HepG2 (cell line): Measurements from ENCODE around the gene COG8. TPM values are rescaled to one million over a fixed set of nuclear protein-coding genes. Genes with fewer than 3 reads are reported as not detected.

ENCODE experiments used
- ARNT2 ChIP-seq: sonication (generic); formaldehyde crosslinking; IDR thresholded peaks from 2 replicates; pipeline ENCODE4 v1.8.0; 2022; ENCODE audit warnings: mild to moderate bottlenecking, low read depth, missing genetic modification reagents, moderate library complexity
- CBX5 ChIP-seq: sonication (generic); formaldehyde crosslinking; IDR thresholded peaks from 2 replicates; pipeline ENCODE4 v1.4.0; 2020; ENCODE audit warnings: missing genetic modification reagents, borderline replicate concordance
- DPF2 ChIP-seq: sonication (generic); formaldehyde crosslinking; IDR thresholded peaks from 2 replicates; pipeline ENCODE4 v1.4.0; 2020; ENCODE audit warnings: mild to moderate bottlenecking, low read depth, missing genetic modification reagents, borderline replicate concordance
- HNF4A ChIP-seq: sonication (generic); formaldehyde crosslinking; IDR thresholded peaks from 2 replicates; pipeline ENCODE4 v1.4.0; 2020; ENCODE audit warnings: missing genetic modification reagents
- NFYC ChIP-seq: IDR thresholded peaks from 2 replicates; pipeline ENCODE4 v1.6.1; 2016; ENCODE audit warnings: missing genetic modification reagents, missing compliant biosample characterization
- SP5 ChIP-seq: IDR thresholded peaks from 2 replicates; pipeline ENCODE4 v1.6.1; 2016; ENCODE audit warnings: low read depth, borderline replicate concordance
- TCF12 ChIP-seq, 2 experiments: fragments of 450-650 bp in 1 of 2; sonication (generic) in 1 of 2; formaldehyde crosslinking in 1 of 2; IDR thresholded peaks; 2 replicates each; pipeline versions ENCODE4 v1.6.1 to v1.8.0; 2017 to 2022; ENCODE audit warnings: antibody characterized with exemption in 1 of 2, mild to moderate bottlenecking in 1 of 2, missing genetic modification reagents in 1 of 2, moderate library complexity in 1 of 2
- ZNF17 ChIP-seq: sonication (generic); formaldehyde crosslinking; IDR thresholded peaks from 2 replicates; pipeline ENCODE4 v1.5.0; 2020; ENCODE audit warnings: mild to moderate bottlenecking, missing genetic modification reagents
- ZNF224 ChIP-seq: sonication (generic); formaldehyde crosslinking; IDR thresholded peaks from 2 replicates; pipeline ENCODE4 v1.5.0; 2020; ENCODE audit warnings: mild to moderate bottlenecking, missing genetic modification reagents
- ZNF878 ChIP-seq: sonication (generic); formaldehyde crosslinking; IDR thresholded peaks from 2 replicates; pipeline ENCODE4 v1.8.1; 2023; ENCODE audit warnings: mild to moderate bottlenecking, missing genetic modification reagents, moderate library complexity
- polyA plus RNA-seq, 8 experiments: library from polyadenylated mRNA; depleted of rRNA in 3 of 8; stranded (reverse) in 7 of 8; unstranded in 1 of 8; fragments of >200 nt; fragmentation: Illumina TruSeq in 4 of 8; extraction: Trizol in 4 of 8; gene quantifications; 2 replicates each; pipeline versions ENCODE4 v1.2.1 to v1.2.3, GENCODE V29; 2011 to 2016; ENCODE audit warnings: low read depth in 4 of 8, missing spikeins in 1 of 8, mixed read lengths in 1 of 8; ENCODE audit not compliant: insufficient read depth in 1 of 8
- total RNA-seq, 5 experiments: library from RNA; depleted of rRNA; stranded (reverse); fragments of >200 nt; fragmentation: Illumina TruSeq; extraction: Trizol; gene quantifications; 2 replicates each; pipeline ENCODE4 v1.2.3, GENCODE V29; 2016; ENCODE audit warnings: low read depth in 1 of 5
- TF ChIP-seq, protein P1 (sequence below): sonication (generic); formaldehyde crosslinking; IDR thresholded peaks from 2 replicates; pipeline ENCODE4 v1.5.1; 2020; ENCODE audit warnings: mild to moderate bottlenecking, missing genetic modification reagents
- TF ChIP-seq, protein P2 (sequence below): conservative IDR thresholded peaks from 2 replicates; pipeline ENCODE4 v1.6.1; 2018; ENCODE audit warnings: missing genetic modification reagents
- TF ChIP-seq, protein P3 (sequence below): sonication (generic); formaldehyde crosslinking; IDR thresholded peaks from 2 replicates; pipeline ENCODE4 v1.4.0; 2020; ENCODE audit warnings: mild to moderate bottlenecking, missing genetic modification reagents
- TF ChIP-seq, protein P4 (sequence below): sonication (generic); formaldehyde crosslinking; IDR thresholded peaks from 2 replicates; pipeline ENCODE4 v1.8.0; 2022; ENCODE audit warnings: missing genetic modification reagents, mild to moderate bottlenecking, borderline replicate concordance
- TF ChIP-seq, protein P5 (sequence below), 2 experiments: sonication (generic) in 1 of 2; formaldehyde crosslinking in 1 of 2; IDR thresholded peaks; 2 replicates each; pipeline versions ENCODE4 v1.4.0 to v1.6.1; 2018 to 2020; ENCODE audit warnings: missing genetic modification reagents in 2 of 2, borderline replicate concordance in 1 of 2, low read depth in 1 of 2, mild to moderate bottlenecking in 1 of 2, missing biosample characterization in 1 of 2

COG8 gene
- total and polyA plus RNA-seq, 2 of the 13 experiments (the other 11 are each of a cell fraction or from before 2014, with no cell fraction given): 45.5 to 52.1 TPM

DNA sequence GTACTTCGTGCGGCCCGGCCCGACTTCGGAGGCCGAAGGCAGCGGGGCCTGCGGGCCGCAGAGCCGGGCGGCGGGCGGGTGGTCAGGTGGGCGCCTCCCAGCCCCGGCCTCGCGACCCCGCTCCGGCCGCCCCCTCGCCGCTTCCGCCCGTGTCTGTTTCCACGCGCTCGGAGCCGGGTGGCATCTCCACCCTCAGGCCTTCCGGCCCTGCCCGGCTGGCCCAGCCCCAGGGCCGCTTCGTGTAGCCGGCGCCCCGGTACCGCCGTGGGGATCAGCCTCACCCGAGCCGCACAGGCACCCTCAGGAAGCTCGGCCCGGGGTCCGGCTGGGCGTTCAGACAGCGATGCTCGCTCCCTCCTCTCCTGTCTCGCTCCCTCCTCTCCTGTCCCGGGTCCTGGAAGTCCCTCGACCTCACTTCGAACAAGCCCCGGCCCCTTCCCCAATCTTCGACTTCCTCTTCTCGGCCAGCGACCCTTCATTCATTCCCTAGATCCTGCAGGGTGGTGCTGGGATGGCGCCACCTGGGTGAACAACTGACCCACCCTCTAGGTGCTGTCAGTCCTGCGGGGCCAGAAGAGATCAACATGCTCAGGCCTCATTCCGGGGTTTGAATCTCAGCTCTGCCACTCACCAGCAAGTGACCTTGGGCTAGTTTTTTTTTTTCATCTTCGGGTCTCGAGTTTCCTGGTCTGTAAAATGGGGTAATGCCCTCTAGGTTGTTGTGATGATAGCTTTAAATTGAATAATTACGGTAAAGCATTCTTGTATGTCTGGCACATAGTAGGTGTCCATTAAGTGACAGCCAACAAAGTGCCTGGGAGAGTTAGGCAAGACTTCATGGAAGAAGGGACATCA is 27.6 kb downstream of the COG8 start (continued):
- TF ChIP-seq ZNF224 (peak; percentile 33; the same call in 1 of the 2 replicates), DPF2 (CRISPR knock-in tag) (0 out of 2 replicates have a peak, but pooled peaks have one; percentile 4), CBX5 (CRISPR knock-in tag) (peak; percentile 69; the same call in 1 of the 2 replicates), ARNT2 (CRISPR knock-in tag) (peak; percentile 13; the same call in 1 of the 2 replicates), SP5 (no peak), ZNF878 (CRISPR knock-in tag) (peak; percentile 17; the same call in 1 of the 2 replicates), HNF4A (CRISPR knock-in tag) (peak; percentile 36; the same call in 1 of the 2 replicates), TCF12 (IDR thresholded peaks at IDR 0.05) (no peak), TCF12 (CRISPR knock-in tag; IDR thresholded peaks at IDR 0.05) (0 out of 2 replicates have a peak, but pooled peaks have one; percentile 12), ZNF17 (CRISPR knock-in tag) (no peak), NFYC (CRISPR knock-in tag) (no peak)
- TF ChIP-seq, protein P1, sequence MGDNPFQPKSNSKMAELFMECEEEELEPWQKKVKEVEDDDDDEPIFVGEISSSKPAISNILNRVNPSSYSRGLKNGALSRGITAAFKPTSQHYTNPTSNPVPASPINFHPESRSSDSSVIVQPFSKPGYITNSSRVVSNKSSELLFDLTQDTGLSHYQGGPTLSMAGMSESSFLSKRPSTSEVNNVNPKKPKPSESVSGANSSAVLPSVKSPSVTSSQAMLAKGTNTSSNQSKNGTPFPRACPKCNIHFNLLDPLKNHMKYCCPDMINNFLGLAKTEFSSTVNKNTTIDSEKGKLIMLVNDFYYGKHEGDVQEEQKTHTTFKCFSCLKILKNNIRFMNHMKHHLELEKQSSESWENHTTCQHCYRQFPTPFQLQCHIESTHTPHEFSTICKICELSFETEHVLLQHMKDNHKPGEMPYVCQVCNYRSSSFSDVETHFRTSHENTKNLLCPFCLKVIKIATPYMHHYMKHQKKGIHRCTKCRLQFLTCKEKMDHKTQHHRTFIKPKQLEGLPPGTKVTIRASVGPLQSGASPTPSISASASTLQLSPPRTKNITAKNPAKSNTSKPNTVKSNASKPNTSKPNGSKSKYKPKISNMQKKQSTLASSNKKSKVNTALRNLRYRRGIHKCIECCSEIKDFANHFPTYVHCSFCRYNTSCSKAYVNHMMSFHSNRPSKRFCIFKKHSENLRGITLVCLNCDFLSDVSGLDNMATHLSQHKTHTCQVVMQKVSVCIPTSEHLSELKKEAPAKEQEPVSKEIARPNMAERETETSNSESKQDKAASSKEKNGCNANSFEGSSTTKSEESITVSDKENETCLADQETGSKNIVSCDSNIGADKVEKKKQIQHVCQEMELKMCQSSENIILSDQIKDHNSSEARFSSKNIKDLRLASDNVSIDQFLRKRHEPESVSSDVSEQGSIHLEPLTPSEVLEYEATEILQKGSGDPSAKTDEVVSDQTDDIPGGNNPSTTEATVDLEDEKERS: no peak
- TF ChIP-seq, protein P2, sequence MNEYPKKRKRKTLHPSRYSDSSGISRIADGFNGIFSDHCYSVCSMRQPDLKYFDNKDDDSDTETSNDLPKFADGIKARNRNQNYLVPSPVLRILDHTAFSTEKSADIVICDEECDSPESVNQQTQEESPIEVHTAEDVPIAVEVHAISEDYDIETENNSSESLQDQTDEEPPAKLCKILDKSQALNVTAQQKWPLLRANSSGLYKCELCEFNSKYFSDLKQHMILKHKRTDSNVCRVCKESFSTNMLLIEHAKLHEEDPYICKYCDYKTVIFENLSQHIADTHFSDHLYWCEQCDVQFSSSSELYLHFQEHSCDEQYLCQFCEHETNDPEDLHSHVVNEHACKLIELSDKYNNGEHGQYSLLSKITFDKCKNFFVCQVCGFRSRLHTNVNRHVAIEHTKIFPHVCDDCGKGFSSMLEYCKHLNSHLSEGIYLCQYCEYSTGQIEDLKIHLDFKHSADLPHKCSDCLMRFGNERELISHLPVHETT (CRISPR knock-in tag): no peak
- TF ChIP-seq, protein P3, sequence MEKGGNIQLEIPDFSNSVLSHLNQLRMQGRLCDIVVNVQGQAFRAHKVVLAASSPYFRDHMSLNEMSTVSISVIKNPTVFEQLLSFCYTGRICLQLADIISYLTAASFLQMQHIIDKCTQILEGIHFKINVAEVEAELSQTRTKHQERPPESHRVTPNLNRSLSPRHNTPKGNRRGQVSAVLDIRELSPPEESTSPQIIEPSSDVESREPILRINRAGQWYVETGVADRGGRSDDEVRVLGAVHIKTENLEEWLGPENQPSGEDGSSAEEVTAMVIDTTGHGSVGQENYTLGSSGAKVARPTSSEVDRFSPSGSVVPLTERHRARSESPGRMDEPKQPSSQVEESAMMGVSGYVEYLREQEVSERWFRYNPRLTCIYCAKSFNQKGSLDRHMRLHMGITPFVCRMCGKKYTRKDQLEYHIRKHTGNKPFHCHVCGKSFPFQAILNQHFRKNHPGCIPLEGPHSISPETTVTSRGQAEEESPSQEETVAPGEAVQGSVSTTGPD (CRISPR knock-in tag): no peak
- TF ChIP-seq, protein P4, sequence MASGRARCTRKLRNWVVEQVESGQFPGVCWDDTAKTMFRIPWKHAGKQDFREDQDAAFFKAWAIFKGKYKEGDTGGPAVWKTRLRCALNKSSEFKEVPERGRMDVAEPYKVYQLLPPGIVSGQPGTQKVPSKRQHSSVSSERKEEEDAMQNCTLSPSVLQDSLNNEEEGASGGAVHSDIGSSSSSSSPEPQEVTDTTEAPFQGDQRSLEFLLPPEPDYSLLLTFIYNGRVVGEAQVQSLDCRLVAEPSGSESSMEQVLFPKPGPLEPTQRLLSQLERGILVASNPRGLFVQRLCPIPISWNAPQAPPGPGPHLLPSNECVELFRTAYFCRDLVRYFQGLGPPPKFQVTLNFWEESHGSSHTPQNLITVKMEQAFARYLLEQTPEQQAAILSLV (CRISPR knock-in tag): no peak; the same call in 1 of the 2 replicates
- TF ChIP-seq, protein P5, sequence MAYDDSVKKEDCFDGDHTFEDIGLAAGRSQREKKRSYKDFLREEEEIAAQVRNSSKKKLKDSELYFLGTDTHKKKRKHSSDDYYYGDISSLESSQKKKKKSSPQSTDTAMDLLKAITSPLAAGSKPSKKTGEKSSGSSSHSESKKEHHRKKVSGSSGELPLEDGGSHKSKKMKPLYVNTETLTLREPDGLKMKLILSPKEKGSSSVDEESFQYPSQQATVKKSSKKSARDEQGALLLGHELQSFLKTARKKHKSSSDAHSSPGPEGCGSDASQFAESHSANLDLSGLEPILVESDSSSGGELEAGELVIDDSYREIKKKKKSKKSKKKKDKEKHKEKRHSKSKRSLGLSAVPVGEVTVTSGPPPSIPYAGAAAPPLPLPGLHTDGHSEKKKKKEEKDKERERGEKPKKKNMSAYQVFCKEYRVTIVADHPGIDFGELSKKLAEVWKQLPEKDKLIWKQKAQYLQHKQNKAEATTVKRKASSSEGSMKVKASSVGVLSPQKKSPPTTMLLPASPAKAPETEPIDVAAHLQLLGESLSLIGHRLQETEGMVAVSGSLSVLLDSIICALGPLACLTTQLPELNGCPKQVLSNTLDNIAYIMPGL (CRISPR knock-in tag; IDR thresholded peaks at IDR 0.05; ENCODE audit: borderline replicate concordance in 1 of 2, low read depth in 1 of 2): peak; percentile 75 to 95
